SH-SY5Y (cell line): ENCODE measurements around the gene PHF1.

Source experiments
- GATA2 ChIP-seq: IDR thresholded peaks from 2 replicates; pipeline ENCODE4 v1.6.1; 2011; ENCODE audit warnings: mild to moderate bottlenecking, low read depth, low read length
- GATA3 ChIP-seq: IDR thresholded peaks from 2 replicates; pipeline ENCODE4 v1.6.1; 2011; ENCODE audit warnings: low read depth, mild to moderate bottlenecking, low read length, moderate library complexity

GRCh38 chr6:33407132-33407718 lies 3.6 kb upstream of the PHF1 start:
- TF ChIP-seq GATA3 (no peak), GATA2 (no peak)
